SU-DHL-6 (cell line): Measurements from ENCODE around the gene TPGS1.

Experiments used
- CTCF ChIP-seq: fragments of 200-600 bp; sonication (generic); IDR thresholded peaks from one replicate; pipeline ENCODE4 v1.5.1; 2017; ENCODE audit warnings: antibody characterized with exemption, mild to moderate bottlenecking, low read length, moderate library complexity; ENCODE audit not compliant: insufficient read depth, poor library complexity, severe bottlenecking
- EZH2phosphoT487 ChIP-seq: fragments of 200-600 bp; sonication (generic), shearing (Covaris generic); conservative IDR thresholded peaks from 2 replicates; pipeline ENCODE4 v1.6.1; 2018; ENCODE audit warnings: mild to moderate bottlenecking, antibody characterized with exemption, low read length, moderate library complexity, mixed read lengths

GRCh38 chr19:540867-541637 is 33.8 kb downstream of the TPGS1 start:
- TF ChIP-seq CTCF: no peak
- TF ChIP-seq EZH2phosphoT487: no peak
